IMR-90 (cell line): ENCODE results near the gene DLGAP3. TPM values are rescaled to one million over a fixed set of nuclear protein-coding genes. Genes with fewer than 3 reads are reported as not detected.

Experiments
- ATAC-seq: fragments of 200-7000 bp; cut with Tn5 transposase; 2 replicates; pipeline ENCODE4 v1.9.1; 2020; ENCODE audit warnings: low read depth, mild to moderate bottlenecking, moderate library complexity
- BruUV-seq: library from RNA; stranded (reverse); fragments of 400-500 nt; replicated peaks from 2 replicates; lab custom pipeline; 2021; lab: Mats Ljungman, UMichigan
- CTCF ChIA-PET: fragments of 300-600 bp; formaldehyde crosslinking; extraction: SDS; loops from one replicate; lab custom pipeline; 2021; ENCODE audit warnings: antibody characterized with exemption; lab: Yijun Ruan, JAX
- POLR2A ChIA-PET: fragments of 300-600 bp; sonication (Branson Sonifier 250); formaldehyde crosslinking; loops from one replicate; lab custom pipeline; 2022; ENCODE audit warnings: antibody characterized with exemption; ENCODE audit not compliant: unreplicated experiment; lab: Charles Lee
- DNase-seq: peaks from one replicate; pipeline ENCODE4 v3.0.0; 2013
- H2AFZ ChIP-seq: replicated peaks from 2 replicates; pipeline ENCODE3; 2013; ENCODE audit warnings: low read length, mild to moderate bottlenecking; ENCODE audit not compliant: poor library complexity
- H2AK5ac ChIP-seq: 2 replicates; pipeline ENCODE4 v1.6.1; 2013; ENCODE audit warnings: low read depth, low read length, inconsistent platforms
- H2AK9ac ChIP-seq: replicated peaks from 2 replicates; pipeline ENCODE3; 2013; ENCODE audit warnings: mild to moderate bottlenecking, low read depth, low read length, moderate library complexity; ENCODE audit not compliant: poor library complexity
- H2BK120ac ChIP-seq: 2 replicates; pipeline ENCODE4 v1.6.1; 2013; ENCODE audit warnings: low read depth, low read length, inconsistent platforms
- H2BK15ac ChIP-seq: 3 replicates; pipeline ENCODE4 v1.6.1; 2013; ENCODE audit warnings: low read depth, low read length, inconsistent platforms
- H2BK20ac ChIP-seq: 2 replicates; pipeline ENCODE4 v1.6.1; 2013; ENCODE audit warnings: low read depth, mild to moderate bottlenecking, inconsistent platforms, low read length, moderate library complexity
- H2BK5ac ChIP-seq: 2 replicates; pipeline ENCODE4 v1.6.1; 2013; ENCODE audit warnings: mild to moderate bottlenecking, low read depth, low read length, inconsistent platforms; ENCODE audit not compliant: poor library complexity, severe bottlenecking
- H3K14ac ChIP-seq: replicated peaks from 2 replicates; pipeline ENCODE4 v1.6.1; 2013; ENCODE audit warnings: low read depth, low read length, inconsistent platforms
- H3K18ac ChIP-seq: 2 replicates; pipeline ENCODE4 v1.6.1; 2013; ENCODE audit warnings: low read depth, low read length, control low read depth
- H3K23ac ChIP-seq: 2 replicates; pipeline ENCODE4 v1.6.1; 2013; ENCODE audit warnings: low read depth, low read length, inconsistent platforms
- H3K27ac ChIP-seq: 2 replicates; pipeline ENCODE4 v1.5.1; 2013; ENCODE audit warnings: mild to moderate bottlenecking, control low read depth, low read length; ENCODE audit not compliant: insufficient read depth
- H3K27me3 ChIP-seq: 2 replicates; pipeline ENCODE4 v1.6.1; 2013; ENCODE audit warnings: low read length; ENCODE audit not compliant: control insufficient read depth, insufficient read depth
- H3K36me3 ChIP-seq: 2 replicates; pipeline ENCODE4 v1.6.1; 2013; ENCODE audit warnings: low read length, mixed read lengths; ENCODE audit not compliant: control insufficient read depth, insufficient read depth
- H3K4ac ChIP-seq: 2 replicates; pipeline ENCODE4 v1.6.1; 2013; ENCODE audit warnings: low read depth, low read length, inconsistent platforms
- H3K4me1 ChIP-seq: 2 replicates; pipeline ENCODE4 v1.6.1; 2013; ENCODE audit warnings: low read length, mixed read lengths; ENCODE audit not compliant: control insufficient read depth, insufficient read depth
- H3K4me2 ChIP-seq: 2 replicates; pipeline ENCODE4 v1.6.1; 2013; ENCODE audit warnings: low read depth, mild to moderate bottlenecking, control low read depth, low read length, moderate library complexity
- H3K4me3 ChIP-seq: 2 replicates; pipeline ENCODE4 v1.5.1; 2013; ENCODE audit warnings: low read depth, mild to moderate bottlenecking, control low read depth, low read length, moderate library complexity; ENCODE audit not compliant: insufficient read depth
- H3K56ac ChIP-seq: 2 replicates; pipeline ENCODE4 v1.6.1; 2013; ENCODE audit warnings: low read length, inconsistent platforms; ENCODE audit not compliant: insufficient read depth; ENCODE audit errors: extremely low read depth
- H3K79me1 ChIP-seq, 2 experiments: 2 replicates each; pipeline ENCODE4 v1.6.1; 2013; ENCODE audit warnings: low read length in 2 of 2, inconsistent platforms in 1 of 2, low read depth in 1 of 2
- H3K9ac ChIP-seq: 2 replicates; pipeline ENCODE4 v1.6.1; 2013; ENCODE audit warnings: low read depth, low read length, control low read depth
- H3K9me1 ChIP-seq: 2 replicates; pipeline ENCODE4 v1.6.1; 2013; ENCODE audit warnings: low read length, inconsistent platforms; ENCODE audit not compliant: insufficient read depth
- H3K9me3 ChIP-seq: 2 replicates; pipeline ENCODE4 v1.6.1; 2013; ENCODE audit warnings: low read length; ENCODE audit not compliant: control insufficient read depth, insufficient read depth
- H4K20me1 ChIP-seq: 2 replicates; pipeline ENCODE4 v1.6.1; 2013; ENCODE audit warnings: low read length, inconsistent platforms; ENCODE audit not compliant: insufficient read depth
- H4K5ac ChIP-seq: 2 replicates; pipeline ENCODE4 v1.6.1; 2013; ENCODE audit warnings: mild to moderate bottlenecking, low read depth, low read length, control low read depth
- H4K8ac ChIP-seq, 2 experiments: 2 replicates each; pipeline ENCODE4 v1.6.1; 2013; ENCODE audit warnings: low read depth in 2 of 2, low read length in 2 of 2, control low read depth in 1 of 2, inconsistent platforms in 1 of 2
- H4K91ac ChIP-seq: 2 replicates; pipeline ENCODE4 v1.6.1; 2013; ENCODE audit warnings: low read depth, low read length, inconsistent platforms; ENCODE audit not compliant: insufficient read depth
- CEBPB ChIP-seq: IDR thresholded peaks from 2 replicates; pipeline ENCODE4 v1.6.1; 2012; ENCODE audit warnings: low read depth, low read length, improper control_type of control experiment
- CHD1 ChIP-seq: IDR thresholded peaks from 2 replicates; pipeline ENCODE4 v1.6.1; 2012; ENCODE audit warnings: low read depth, low read length, improper control_type of control experiment
- CTCF ChIP-seq: conservative IDR thresholded peaks from 2 replicates; pipeline ENCODE4 v1.5.1; 2012; ENCODE audit warnings: mild to moderate bottlenecking, low read depth, low read length, improper control_type of control experiment
- FOS ChIP-seq: fragments of 150-350 bp; IDR thresholded peaks from 2 replicates; pipeline ENCODE4 v1.6.1; 2016; ENCODE audit warnings: low read depth, low read length
- NFE2L2 ChIP-seq: fragments of 150-350 bp; IDR thresholded peaks from 2 replicates; pipeline ENCODE4 v1.6.1; 2016; ENCODE audit warnings: low read depth, mild to moderate bottlenecking, low read length
- RCOR1 ChIP-seq: IDR thresholded peaks from 2 replicates; pipeline ENCODE4 v1.6.1; 2012; ENCODE audit warnings: mild to moderate bottlenecking, low read length, improper control_type of control experiment; ENCODE audit not compliant: insufficient replicate concordance
- WGBS, 2 experiments: methylation state at CpG; one replicate each; pipeline versions ENCODE4 v1.1.5 to v1.1.7; 2013; ENCODE audit warnings: missing lambda C conversion rate in 2 of 2; ENCODE audit not compliant: insufficient read length in 1 of 2; ENCODE audit errors: extremely low coverage in 2 of 2; 5-methylcytosine and 5-hydroxymethylcytosine counted together
- dilution Hi-C: fragments of 300-500 bp; cut with HindIII; formaldehyde crosslinking; loops from one replicate; pipeline ENCODE4 v1.14.3; 2018; ENCODE audit warnings: low sequenced_read_pairs; ENCODE audit not compliant: unreplicated experiment
- in situ Hi-C: fragments of 300-500 bp; cut with MboI; formaldehyde crosslinking; loops from 3 replicates; pipeline ENCODE4 v1.14.3; 2019; ENCODE audit warnings: low sequenced_read_pairs, inconsistent platforms, mixed read lengths
- intact Hi-C: fragments of 100-400 bp; cut with micrococcal nuclease; formaldehyde crosslinking; loops from 2 replicates; pipeline ENCODE4 v1.10.0; 2022
- polyA plus RNA-seq, 3 experiments: library from polyadenylated mRNA; depleted of rRNA; stranded (reverse); fragments of >200 nt; gene quantifications; 2 replicates each; pipeline ENCODE4 v1.2.3, GENCODE V29; 2012; ENCODE audit warnings: low replicate concordance in 1 of 3
- total RNA-seq: library from RNA; depleted of rRNA; stranded (reverse); fragments of >200 nt; gene quantifications from 2 replicates; pipeline ENCODE4 v1.2.3, GENCODE V29; 2012

Gene DLGAP3
- total and polyA plus RNA-seq, 2 of the 4 experiments (the other 2 are of a cell fraction), result 0.02 TPM; not detected in 1

DNA sequence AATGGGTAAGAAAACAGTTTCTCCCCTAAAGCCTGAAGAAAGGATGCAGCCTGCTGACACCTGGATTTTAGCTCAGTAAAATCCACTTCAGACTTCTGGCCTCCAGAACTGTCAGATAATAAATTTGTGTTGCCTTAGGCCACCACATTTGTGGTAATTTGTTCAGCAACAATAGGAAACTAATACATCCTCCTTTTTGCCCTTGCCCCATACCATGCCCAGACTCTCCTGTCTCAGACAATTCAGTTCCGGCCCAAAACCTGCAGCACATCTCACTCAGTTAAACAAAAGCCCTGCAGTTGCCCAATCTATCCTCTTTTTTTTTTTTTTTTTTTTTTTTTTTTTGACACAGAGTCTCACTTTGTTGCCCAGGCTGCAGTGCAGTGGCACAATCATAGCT, 95.7 kb downstream of the DLGAP3 start:
- ATAC-seq (no peak), DNase-seq (no peak)
- Histone ChIP-seq H3K27ac (no peak overlapping the region), H3K4ac (no peak overlapping the region), H4K91ac (no peak overlapping the region), H4K5ac (no peak overlapping the region), H2AK9ac (no peak overlapping the region), H3K4me2 (no peak overlapping the region), H3K14ac (no peak overlapping the region), H3K4me1 (peaks cover 4% of the 10 kb centered on the region), H2BK20ac (no peak overlapping the region), H3K9me3 (no peaks in the 10 kb centered on the region), H3K18ac (no peak overlapping the region), H2AK5ac (no peak overlapping the region), H3K23ac (no peak overlapping the region), H3K36me3 (no peaks in the 10 kb centered on the region), H3K9ac (no peak overlapping the region), H4K8ac (no peak overlapping the region), H3K79me1 (no peaks in the 10 kb centered on the region; a peak in 1 of 4 replicates), H4K20me1 (no peaks in the 10 kb centered on the region), H2BK15ac (no peak overlapping the region), H3K27me3 (no peaks in the 10 kb centered on the region), H2AFZ (no peak overlapping the region), H3K4me3 (no peak overlapping the region), H2BK5ac (no peak overlapping the region), H3K56ac (no peak overlapping the region), H2BK120ac (no peak overlapping the region), H3K9me1 (peaks cover 2% of the 10 kb centered on the region; the same call in 1 of the 2 replicates)
- intact Hi-C loops (no loop called here), dilution Hi-C loops (no loop called here), in situ Hi-C loops (no loop called here)
- TF ChIP-seq RCOR1 (no peak), CEBPB (no peak), CHD1 (no peak), CTCF (no peak), NFE2L2 (no peak), FOS (no peak)
- WGBS, 2 experiments, result no CpG with 5 or more reads among the region's 1 CpG
- CTCF ChIA-PET, result interaction anchor here (0.6 kb wide), 1 partner anchor 25 kb away, joined by 3 read pairs; no protein-coding TSS in a partner anchor
- POLR2A ChIA-PET, result no interaction called here
- no TSS peak for BruUV-seq
